Panc1 (cell line): Measurements from ENCODE around the gene SCAP. TPM values are rescaled to one million over a fixed set of nuclear protein-coding genes. Genes with fewer than 3 reads are reported as not detected.

Experiments used
- ATAC-seq: fragments of 200-7000 bp; cut with Tn5 transposase; 2 replicates; pipeline ENCODE4 v1.9.1; 2020; ENCODE audit warnings: mild to moderate bottlenecking, moderate library complexity
- BruUV-seq: library from RNA; stranded (reverse); fragments of 400-500 nt; replicated peaks from 2 replicates; lab custom pipeline; 2021; lab: Mats Ljungman, UMichigan
- CTCF ChIA-PET: fragments of 300-600 bp; sonication (Branson Sonifier 250); formaldehyde crosslinking; loops from one replicate; lab custom pipeline; 2022; ENCODE audit warnings: antibody characterized with exemption; lab: Charles Lee
- POLR2A ChIA-PET: fragments of 300-600 bp; sonication (Branson Sonifier 250); formaldehyde crosslinking; loops from one replicate; lab custom pipeline; 2022; ENCODE audit warnings: antibody characterized with exemption; lab: Charles Lee
- DNase-seq: peaks from one replicate; pipeline ENCODE4 v3.0.0-alpha.2; 2010; ENCODE audit warnings: low read depth, low spot score
- H3K27ac ChIP-seq: 2 replicates; pipeline ENCODE4 v1.5.1; 2011; ENCODE audit warnings: mild to moderate bottlenecking, low read length, inconsistent platforms
- H3K27me3 ChIP-seq: fragments of 200-500 bp; sonication (Bioruptor generic); 2 replicates; pipeline ENCODE4 v1.6.0; 2014; ENCODE audit warnings: low read length, inconsistent platforms; ENCODE audit not compliant: control insufficient read depth, insufficient read depth
- H3K36me3 ChIP-seq: fragments of 200-500 bp; sonication (Bioruptor generic); 2 replicates; pipeline ENCODE4 v1.5.1; 2014; ENCODE audit warnings: inconsistent platforms, mild to moderate bottlenecking, low read length, moderate library complexity; ENCODE audit not compliant: control insufficient read depth, insufficient read depth
- H3K4me1 ChIP-seq: 2 replicates; pipeline ENCODE4 v1.5.1; 2011; ENCODE audit warnings: inconsistent platforms, mild to moderate bottlenecking, low read length, moderate library complexity; ENCODE audit not compliant: control insufficient read depth, insufficient read depth
- H3K4me3 ChIP-seq, 2 experiments: 2 replicates each; pipeline ENCODE4 v1.5.1; 2011 to 2012; ENCODE audit warnings: low read depth in 2 of 2, low read length in 2 of 2, mild to moderate bottlenecking in 2 of 2, inconsistent platforms in 1 of 2, moderate library complexity in 1 of 2
- H3K9me3 ChIP-seq: fragments of 200-500 bp; sonication (Bioruptor generic); 2 replicates; pipeline ENCODE4 v1.5.1; 2014; ENCODE audit warnings: low read depth, mild to moderate bottlenecking, inconsistent platforms, low read length, moderate library complexity; ENCODE audit not compliant: control insufficient read depth, insufficient read depth
- CTCF ChIP-seq: fragments of 450-650 bp; IDR thresholded peaks from 2 replicates; pipeline ENCODE4 v1.5.1; 2017; ENCODE audit warnings: mild to moderate bottlenecking
- POLR2AphosphoS5 ChIP-seq: IDR thresholded peaks from 2 replicates; pipeline ENCODE4 v1.6.1; 2012; ENCODE audit warnings: mild to moderate bottlenecking, low read depth, low read length, moderate library complexity
- REST ChIP-seq, 2 experiments: IDR thresholded peaks; 2 replicates each; pipeline ENCODE4 v1.6.1; 2011 to 2012; ENCODE audit warnings: low read depth in 2 of 2, control low read depth in 1 of 2, low read length in 1 of 2, mild to moderate bottlenecking in 1 of 2, moderate library complexity in 1 of 2; ENCODE audit not compliant: insufficient read depth in 1 of 2
- SIN3A ChIP-seq: IDR thresholded peaks from 2 replicates; pipeline ENCODE4 v1.6.1; 2012; ENCODE audit warnings: low read depth, mild to moderate bottlenecking, low read length, moderate library complexity, borderline replicate concordance; ENCODE audit not compliant: insufficient read depth
- TCF7L2 ChIP-seq: IDR thresholded peaks from 2 replicates; pipeline ENCODE4 v1.6.1; 2011; ENCODE audit warnings: mild to moderate bottlenecking, low read depth, low read length, inconsistent platforms
- in situ Hi-C: cut with HindIII; loops from 2 replicates; pipeline ENCODE4 v1.10.0; 2016; ENCODE audit warnings: low sequenced_read_pairs, low pct_unique_long_range_greater_than_20kb
- intact Hi-C: fragments of 100-400 bp; cut with micrococcal nuclease; formaldehyde crosslinking; loops from one replicate; pipeline ENCODE4 v1.10.0; 2022; ENCODE audit not compliant: unreplicated experiment
- total RNA-seq: library from RNA; stranded (reverse); gene quantifications from one replicate; pipeline ENCODE4 v1.2.1, GENCODE V29; 2021; ENCODE audit not compliant: unreplicated experiment

SCAP gene
- total RNA-seq, 1 experiment from 2014 or later, result 49.7 TPM

GRCh38 chr3:47406762-47407149 is 69.0 kb downstream of the SCAP start:
- intact Hi-C loops (no loop called here), in situ Hi-C loops (no loop called here)
- DNase-seq (no peak), ATAC-seq (0 out of 2 replicates have a peak, but pooled peaks have one; percentile 29)
- Histone ChIP-seq H3K27ac (no peak overlapping the region), H3K36me3 (no peaks in the 10 kb centered on the region), H3K9me3 (no peaks in the 10 kb centered on the region), H3K27me3 (no peaks in the 10 kb centered on the region), H3K4me1 (no peaks in the 10 kb centered on the region), H3K4me3 (no peak overlapping the region)
- TF ChIP-seq REST (IDR thresholded peaks at IDR 0.05; ENCODE audit: insufficient read depth in 1 of 2, low read depth in 2 of 2, low read length in 1 of 2) (no peak), TCF7L2 (no peak), SIN3A (no peak), POLR2AphosphoS5 (no peak), CTCF (no peak)
- POLR2A ChIA-PET, result no interaction called here
- BruUV-seq, result no TSS peak
- CTCF ChIA-PET, result no interaction called here

- in situ Hi-C loops, result no loop called here
- DNase-seq, result no peak
- ATAC-seq, result no peak
- ChIA-PET POLR2A (no interaction called here), CTCF (no interaction called here)
- Histone ChIP-seq H3K36me3 (no peaks in the 10 kb centered on the region), H3K4me3 (no peak overlapping the region), H3K27me3 (no peaks in the 10 kb centered on the region), H3K9me3 (no peaks in the 10 kb centered on the region), H3K27ac (no peak overlapping the region), H3K4me1 (no peaks in the 10 kb centered on the region)
- TF ChIP-seq SIN3A (no peak), TCF7L2 (no peak), CTCF (no peak), REST (IDR thresholded peaks at IDR 0.05; ENCODE audit: insufficient read depth in 1 of 2, low read depth in 2 of 2, low read length in 1 of 2) (no peak), POLR2AphosphoS5 (no peak)
- no TSS peak for BruUV-seq
- intact Hi-C loops, result no loop called here
These were observed 69.7 kb downstream of the SCAP start for GRCh38 chr3:47405820-47406761.
